Measurements from ENCODE around the gene NRP2.

Gene NRP2

DNA sequence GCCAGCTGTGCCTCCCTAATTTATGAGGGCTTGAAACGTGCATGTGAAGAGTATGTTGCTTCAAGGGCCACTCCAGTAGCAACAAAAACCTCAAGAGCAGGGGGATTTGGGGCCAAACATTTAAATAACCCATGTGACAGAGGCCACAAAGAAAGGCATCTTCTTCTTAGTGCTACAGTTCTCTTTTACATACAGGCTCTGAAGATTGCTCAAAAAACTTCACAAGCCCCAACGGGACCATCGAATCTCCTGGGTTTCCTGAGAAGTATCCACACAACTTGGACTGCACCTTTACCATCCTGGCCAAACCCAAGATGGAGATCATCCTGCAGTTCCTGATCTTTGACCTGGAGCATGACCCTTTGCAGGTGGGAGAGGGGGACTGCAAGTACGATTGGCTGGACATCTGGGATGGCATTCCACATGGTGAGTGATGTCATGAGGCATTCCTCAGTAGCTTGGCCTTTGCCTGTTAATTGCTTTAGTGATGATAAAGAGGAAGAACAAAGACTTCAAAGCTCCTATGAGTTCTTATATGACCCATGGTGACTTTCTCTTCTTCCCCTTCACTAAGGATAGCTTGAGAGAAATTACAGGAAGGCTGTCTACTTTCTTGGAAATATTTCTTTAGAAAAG lies 40.1 kb downstream of the NRP2 start:
- H3K4me2 ChIP-seq, result peak overlapping the region in 5 of 11 experiments; percentile 56 to 86 (median 74); a peak in 10 of 22 replicates
- no peak for TF ChIP-seq Cebpa-rat (IDR thresholded peaks at IDR 0.05)
- no peak overlapping the region for H3K9ac ChIP-seq
- H3K27me3 ChIP-seq, result 0 out of 22 replicates have a peak, but pooled peaks cover 0 to 3% (median 0%) of the 10 kb centered on the region in 11 experiments
- no peak overlapping the region; a peak in 1 of 20 replicates for H3K4me3 ChIP-seq
- no peaks in the 10 kb centered on the region; a peak in 1 of 22 replicates for H4K20me1 ChIP-seq
- H3K36me3 ChIP-seq, result peaks cover 0 to 57% (median 0%) of the 10 kb centered on the region in 11 experiments; a peak in 5 of 22 replicates
- H3K9me3 ChIP-seq (replicated peaks in 1 of 11), result no peaks in the 10 kb centered on the region
- H3K4me1 ChIP-seq, result peaks cover 0 to 49% (median 18%) of the 10 kb centered on the region in 10 experiments; a peak in 14 of 20 replicates
- H3K27ac ChIP-seq, result peak overlapping the region in 4 of 11 experiments; percentile 0 to 64 (median 30); a peak in 7 of 22 replicates

DNA sequence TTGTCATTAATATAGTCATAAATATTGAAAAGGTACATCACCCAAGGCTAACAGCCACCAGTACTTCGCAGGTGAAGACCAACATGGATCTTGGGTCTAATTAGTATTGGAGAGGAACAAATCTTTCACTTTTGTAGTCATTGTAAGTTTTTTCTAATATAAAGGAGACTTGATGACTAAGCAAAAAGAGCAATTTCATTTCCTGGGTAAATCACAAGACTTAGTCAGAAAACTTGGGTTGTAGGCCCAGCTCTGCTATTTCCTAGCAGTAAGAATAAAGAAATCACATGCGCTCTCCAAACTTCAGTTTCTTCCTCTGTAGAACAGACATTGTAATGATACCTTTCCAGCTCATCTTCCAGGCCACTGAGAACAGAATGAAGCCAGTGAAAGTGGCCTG lies 40.9 kb downstream of the NRP2 start:
- Histone ChIP-seq H3K36me3 (peaks cover 0 to 58% (median 0%) of the 10 kb centered on the region in 11 experiments; a peak in 6 of 22 replicates), H3K4me1 (peaks cover 0 to 44% (median 18%) of the 10 kb centered on the region in 10 experiments; a peak in 14 of 20 replicates), H4K20me1 (no peaks in the 10 kb centered on the region; a peak in 1 of 22 replicates), H3K9me3 (replicated peaks in 1 of 11) (no peaks in the 10 kb centered on the region), H3K9ac (peak overlapping the region in 1 of 11 experiments; percentile 18; a peak in 1 of 22 replicates), H3K27ac (peak overlapping the region in 5 of 11 experiments; percentile 0 to 64 (median 39); a peak in 8 of 22 replicates), H3K4me2 (peak overlapping the region in 5 of 11 experiments; percentile 31 to 86 (median 74); a peak in 10 of 22 replicates), H3K27me3 (0 out of 22 replicates have a peak, but pooled peaks cover 0 to 3% (median 0%) of the 10 kb centered on the region in 11 experiments), H3K4me3 (no peak overlapping the region; a peak in 1 of 20 replicates)
- no peak for TF ChIP-seq Cebpa-rat (IDR thresholded peaks at IDR 0.05)

DNA sequence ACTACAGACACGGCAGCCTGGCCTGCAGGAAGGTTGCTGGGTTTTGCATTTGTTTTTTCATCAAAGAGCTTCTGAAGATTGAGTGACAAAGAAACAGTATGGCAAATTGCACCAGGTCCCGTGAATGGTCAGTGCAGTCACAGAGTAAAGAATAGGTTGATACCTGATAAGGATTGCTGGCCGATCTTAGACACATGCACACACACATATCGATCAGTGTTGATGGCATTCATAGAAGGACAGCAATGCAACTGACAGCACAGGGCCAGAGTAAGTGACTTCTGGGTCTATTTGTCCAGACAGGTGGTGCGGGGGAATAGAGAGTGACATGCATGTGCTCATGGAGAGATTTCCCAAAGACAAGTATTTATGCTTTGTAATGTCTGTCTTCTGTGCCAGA lies 42.8 kb downstream of the NRP2 start:
- Histone ChIP-seq H3K4me2 (no peak overlapping the region), H3K27me3 (no peaks in the 10 kb centered on the region), H3K4me1 (peaks cover 0 to 48% (median 18%) of the 10 kb centered on the region in 10 experiments; a peak in 14 of 20 replicates), H3K36me3 (peaks cover 0 to 73% (median 0%) of the 10 kb centered on the region in 11 experiments; a peak in 6 of 22 replicates), H3K9me3 (replicated peaks in 1 of 11) (no peaks in the 10 kb centered on the region), H3K4me3 (no peak overlapping the region), H3K27ac (no peak overlapping the region), H3K9ac (no peak overlapping the region), H4K20me1 (no peaks in the 10 kb centered on the region; a peak in 1 of 22 replicates)
- TF ChIP-seq Cebpa-rat (IDR thresholded peaks at IDR 0.05), result no peak

DNA sequence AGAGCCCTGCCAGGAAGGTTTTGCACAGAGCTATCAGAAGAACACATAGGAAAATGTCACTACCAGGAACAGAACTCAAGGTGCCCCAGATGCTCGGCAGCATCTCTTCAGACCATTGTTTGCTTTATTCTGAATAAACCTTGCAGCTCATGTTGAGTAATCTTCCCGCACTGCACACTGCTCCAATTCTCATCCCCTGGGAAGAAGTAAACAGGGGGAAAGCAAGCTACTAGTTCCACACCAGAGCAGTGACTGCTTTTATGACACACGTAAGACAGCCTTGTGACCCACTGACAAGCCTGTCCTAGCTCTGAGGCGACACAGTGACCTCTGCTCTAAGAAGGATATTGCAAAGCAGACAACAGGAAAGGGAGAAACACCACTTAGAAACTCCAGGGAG lies 44.2 kb downstream of the NRP2 start:
- Histone ChIP-seq H3K36me3 (peaks cover 0 to 78% (median 0%) of the 10 kb centered on the region in 11 experiments; a peak in 6 of 22 replicates), H3K4me2 (no peak overlapping the region), H3K4me3 (no peak overlapping the region), H3K9me3 (replicated peaks in 1 of 11) (no peaks in the 10 kb centered on the region), H3K27me3 (no peaks in the 10 kb centered on the region), H4K20me1 (no peaks in the 10 kb centered on the region; a peak in 1 of 22 replicates), H3K27ac (no peak overlapping the region), H3K4me1 (peaks cover 0 to 48% (median 21%) of the 10 kb centered on the region in 10 experiments; a peak in 15 of 20 replicates), H3K9ac (no peak overlapping the region)
- TF ChIP-seq Cebpa-rat (IDR thresholded peaks at IDR 0.05), result no peak

- H3K9ac ChIP-seq, result no peak overlapping the region
- no peak overlapping the region for H3K27ac ChIP-seq
- H3K36me3 ChIP-seq, result peaks cover 0 to 85% (median 0%) of the 10 kb centered on the region in 11 experiments; a peak in 6 of 22 replicates
- H4K20me1 ChIP-seq, result no peaks in the 10 kb centered on the region; a peak in 1 of 22 replicates
- H3K4me3 ChIP-seq, result no peak overlapping the region
- no peak for TF ChIP-seq Cebpa-rat (IDR thresholded peaks at IDR 0.05)
- H3K4me1 ChIP-seq, result peaks cover 0 to 48% (median 16%) of the 10 kb centered on the region in 10 experiments; a peak in 14 of 20 replicates
- H3K27me3 ChIP-seq, result no peaks in the 10 kb centered on the region
- H3K9me3 ChIP-seq (replicated peaks in 1 of 11), result no peaks in the 10 kb centered on the region
- no peak overlapping the region for H3K4me2 ChIP-seq
These were observed 44.9 kb downstream of the NRP2 start for GRCh38 chr2:205727174-205727573.

DNA sequence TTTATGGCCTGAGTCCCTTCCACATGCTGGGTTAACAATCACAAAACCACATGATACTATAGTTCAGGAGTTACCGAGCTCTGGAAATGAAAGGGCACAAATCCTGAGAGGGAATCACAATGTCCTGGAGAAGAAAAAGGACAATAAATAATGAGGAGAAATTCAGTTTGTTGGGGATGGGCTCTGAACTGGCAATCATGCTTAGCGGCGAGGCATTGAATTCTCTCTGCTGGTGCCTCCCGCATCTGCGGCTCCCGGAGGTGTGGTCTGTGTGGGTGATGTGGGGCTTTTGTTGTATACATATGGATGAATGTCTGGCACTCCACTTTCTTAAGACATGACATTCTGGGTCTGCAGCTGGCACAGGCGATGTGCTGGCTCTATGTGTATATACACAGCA lies 46.1 kb downstream of the NRP2 start:
- no peak overlapping the region for H3K9ac ChIP-seq
- H3K27me3 ChIP-seq, result no peaks in the 10 kb centered on the region
- no peak overlapping the region for H3K4me3 ChIP-seq
- peaks cover 0 to 96% (median 0%) of the 10 kb centered on the region in 11 experiments; a peak in 6 of 22 replicates for H3K36me3 ChIP-seq
- no peak overlapping the region for H3K4me2 ChIP-seq
- no peak overlapping the region for H3K27ac ChIP-seq
- no peaks in the 10 kb centered on the region for H3K9me3 ChIP-seq (replicated peaks in 1 of 11)
- TF ChIP-seq Cebpa-rat (IDR thresholded peaks at IDR 0.05), result no peak
- peaks cover 0 to 41% (median 10%) of the 10 kb centered on the region in 10 experiments; a peak in 13 of 20 replicates for H3K4me1 ChIP-seq
- no peaks in the 10 kb centered on the region; a peak in 1 of 22 replicates for H4K20me1 ChIP-seq

DNA sequence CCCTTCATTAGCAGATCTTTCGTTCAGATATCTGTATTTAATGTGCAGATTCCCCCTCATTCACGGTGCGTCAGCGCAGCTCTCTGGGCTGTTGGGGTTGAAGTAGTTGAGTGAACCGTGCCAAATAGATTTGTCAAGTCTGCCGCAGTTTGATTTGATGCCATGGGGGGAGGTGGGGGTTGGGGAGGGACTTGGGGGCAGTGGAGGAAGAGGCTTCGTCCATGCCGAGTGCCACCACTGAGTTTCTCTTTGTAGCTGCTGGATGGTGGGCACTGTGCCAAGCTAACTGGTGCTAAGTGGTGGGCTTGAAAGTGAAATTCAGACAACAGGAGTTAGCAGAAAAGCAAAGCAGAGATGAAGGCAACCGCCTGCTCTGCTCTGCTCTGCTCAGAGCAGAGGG lies 47.9 kb downstream of the NRP2 start:
- Histone ChIP-seq H3K9ac (no peak overlapping the region), H3K4me1 (peaks cover 0 to 41% (median 14%) of the 10 kb centered on the region in 10 experiments; a peak in 15 of 20 replicates), H3K9me3 (replicated peaks in 1 of 11) (no peaks in the 10 kb centered on the region), H3K4me3 (no peak overlapping the region), H3K36me3 (peaks cover 0 to 91% (median 0%) of the 10 kb centered on the region in 11 experiments; a peak in 6 of 22 replicates), H3K27ac (peak overlapping the region in 1 of 11 experiments; percentile 39; a peak in 1 of 22 replicates), H3K27me3 (no peaks in the 10 kb centered on the region), H4K20me1 (no peaks in the 10 kb centered on the region; a peak in 1 of 22 replicates), H3K4me2 (peak overlapping the region in 6 of 11 experiments; percentile 18 to 77 (median 50); a peak in 10 of 22 replicates)
- no peak for TF ChIP-seq Cebpa-rat (IDR thresholded peaks at IDR 0.05)

DNA sequence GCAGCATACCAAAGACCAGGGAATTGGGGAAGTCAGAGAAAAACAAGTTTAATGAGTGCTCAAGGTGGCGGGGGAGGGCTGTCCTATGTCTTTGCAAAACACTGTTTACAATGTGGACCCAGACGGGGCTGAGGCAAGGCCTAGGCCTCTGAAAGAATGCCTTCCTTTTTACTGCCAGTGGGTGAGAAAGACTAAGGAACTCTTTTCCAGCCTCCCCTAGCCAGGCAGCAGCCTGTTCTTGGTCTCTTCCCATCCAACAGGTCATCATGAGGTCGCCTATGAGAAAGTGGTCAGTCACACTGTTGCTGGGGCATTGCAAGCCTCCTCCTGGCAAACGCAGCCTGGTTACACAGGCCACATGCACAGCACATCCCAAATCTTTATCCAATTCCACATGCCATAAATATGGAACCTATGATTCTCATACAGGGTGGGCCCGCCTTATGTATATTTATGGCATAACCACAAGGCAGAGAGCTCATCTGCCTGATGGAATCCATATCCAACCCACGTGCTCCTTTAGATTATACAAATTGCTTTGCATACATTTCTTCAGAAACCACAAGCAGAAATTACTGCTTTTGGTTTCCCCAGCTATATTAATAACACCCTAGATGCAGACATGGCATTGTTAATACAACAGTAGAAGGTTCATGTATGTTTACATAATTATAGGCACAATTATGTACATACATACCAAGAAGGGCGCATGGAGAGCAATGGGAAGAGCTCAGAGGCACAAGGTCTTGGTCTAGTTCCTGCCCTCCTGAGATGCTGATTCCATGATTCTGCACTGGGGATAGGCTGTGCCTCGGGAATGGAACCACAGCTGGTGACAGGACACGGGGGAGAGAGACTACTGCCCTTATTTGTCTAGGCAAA lies 48.6 kb downstream of the NRP2 start:
- no peaks in the 10 kb centered on the region for H3K27me3 ChIP-seq
- no peak overlapping the region for H3K9ac ChIP-seq
- H3K4me3 ChIP-seq, result no peak overlapping the region
- peaks cover 0 to 41% (median 14%) of the 10 kb centered on the region in 10 experiments; a peak in 15 of 20 replicates for H3K4me1 ChIP-seq
- no peak for TF ChIP-seq Cebpa-rat (IDR thresholded peaks at IDR 0.05)
- H4K20me1 ChIP-seq, result no peaks in the 10 kb centered on the region; a peak in 1 of 22 replicates
- no peaks in the 10 kb centered on the region for H3K9me3 ChIP-seq (replicated peaks in 1 of 11)
- H3K36me3 ChIP-seq, result peaks cover 0 to 89% (median 0%) of the 10 kb centered on the region in 11 experiments; a peak in 6 of 22 replicates
- peak overlapping the region in 6 of 11 experiments; percentile 18 to 77 (median 50); a peak in 10 of 22 replicates for H3K4me2 ChIP-seq
- H3K27ac ChIP-seq, result peak overlapping the region in 2 of 11 experiments; percentile 6 to 39; a peak in 2 of 22 replicates

Measured in BLaER1 treated with 17β-estradiol and CSF1 and Interleukin-3, amounts not matched to agents 10 nM and 100 nM (cell line).